PC-3 (cell line): ENCODE measurements around the gene CIP2A. TPM values are rescaled to one million over a fixed set of nuclear protein-coding genes. Genes with fewer than 3 reads are reported as not detected.

Experiments
- ATAC-seq: fragments of 200-7000 bp; cut with Tn5 transposase; 2 replicates; pipeline ENCODE4 v1.9.1; 2020; ENCODE audit warnings: mild to moderate bottlenecking, moderate library complexity
- BruUV-seq: library from RNA; stranded (reverse); fragments of 400-500 nt; replicated peaks from 2 replicates; lab custom pipeline; 2021; lab: Mats Ljungman, UMichigan
- CTCF ChIA-PET: fragments of 300-600 bp; sonication (Branson Sonifier 250); formaldehyde crosslinking; loops from one replicate; lab custom pipeline; 2022; ENCODE audit warnings: antibody characterized with exemption; lab: Charles Lee
- POLR2A ChIA-PET: fragments of 300-600 bp; sonication (Branson Sonifier 250); formaldehyde crosslinking; loops from one replicate; lab custom pipeline; 2022; ENCODE audit warnings: antibody characterized with exemption; ENCODE audit not compliant: unreplicated experiment; lab: Charles Lee
- DNase-seq: peaks from one replicate; pipeline ENCODE4 v3.0.0-alpha.2; 2015
- H2AFZ ChIP-seq: fragments of 300-600 bp; sonication (generic); 2 replicates; pipeline ENCODE4 v1.6.0; 2016; ENCODE audit warnings: antibody characterized with exemption, low read length
- H3F3A ChIP-seq: fragments of 300-600 bp; sonication (generic); one replicate; pipeline ENCODE4 v1.6.0; 2017; ENCODE audit warnings: antibody characterized with exemption, low read length, control low read depth, mild to moderate bottlenecking; ENCODE audit not compliant: unreplicated experiment
- H3K27ac ChIP-seq: fragments of 300-600 bp; sonication (generic); 2 replicates; pipeline ENCODE4 v1.5.1; 2016; ENCODE audit warnings: mild to moderate bottlenecking, low read length
- H3K27me3 ChIP-seq: fragments of 300-600 bp; sonication (generic); 2 replicates; pipeline ENCODE4 v1.6.1; 2016; ENCODE audit warnings: low read length, mixed read lengths
- H3K36me3 ChIP-seq: fragments of 300-600 bp; sonication (generic); 2 replicates; pipeline ENCODE4 v1.6.1; 2016; ENCODE audit warnings: low read depth, mixed run types, low read length, mixed read lengths
- H3K4me1 ChIP-seq: fragments of 300-600 bp; sonication (generic); 2 replicates; pipeline ENCODE4 v1.5.1; 2016; ENCODE audit warnings: low read length; ENCODE audit not compliant: insufficient read depth
- H3K4me2 ChIP-seq: fragments of 300-600 bp; sonication (generic); 2 replicates; pipeline ENCODE4 v1.6.0; 2016; ENCODE audit warnings: low read length
- H3K4me3 ChIP-seq: fragments of 300-600 bp; sonication (generic); 2 replicates; pipeline ENCODE4 v1.5.1; 2016; ENCODE audit warnings: mild to moderate bottlenecking, low read length, mixed read lengths
- H3K79me2 ChIP-seq: fragments of 300-600 bp; sonication (generic); 2 replicates; pipeline ENCODE4 v1.6.1; 2017; ENCODE audit warnings: low read length, mixed read lengths
- H3K9ac ChIP-seq: fragments of 300-600 bp; sonication (generic); 2 replicates; pipeline ENCODE4 v1.6.0; 2016; ENCODE audit warnings: mild to moderate bottlenecking, low read length
- H3K9me2 ChIP-seq: fragments of 300-600 bp; sonication (generic); replicated peaks from 2 replicates; pipeline ENCODE4 v1.6.1; 2016; ENCODE audit warnings: mixed run types, low read length, mixed read lengths
- H3K9me3 ChIP-seq: fragments of 300-600 bp; sonication (generic); 2 replicates; pipeline ENCODE4 v1.6.1; 2016; ENCODE audit warnings: low read length, mixed read lengths
- H4K20me1 ChIP-seq: fragments of 300-600 bp; sonication (generic); 2 replicates; pipeline ENCODE4 v1.6.1; 2016; ENCODE audit warnings: low read length, mixed read lengths
- EZH2 ChIP-seq: fragments of 300-600 bp; sonication (generic); IDR thresholded peaks from one replicate; pipeline ENCODE4 v1.6.1; 2017; ENCODE audit warnings: antibody characterized with exemption, mild to moderate bottlenecking, low read length; ENCODE audit not compliant: unreplicated experiment
- EZH2phosphoT487 ChIP-seq: fragments of 300-600 bp; sonication (generic); IDR thresholded peaks from 2 replicates; pipeline ENCODE4 v1.6.1; 2018; ENCODE audit warnings: mild to moderate bottlenecking, antibody characterized with exemption, low read length, borderline replicate concordance
- intact Hi-C: fragments of 100-400 bp; cut with micrococcal nuclease; formaldehyde crosslinking; loops from 2 replicates; pipeline ENCODE4 v1.9.0; 2023
- total RNA-seq: library from RNA; depleted of rRNA; stranded (reverse); fragments of >200 nt; gene quantifications from 2 replicates; pipeline ENCODE4 v1.2.3, GENCODE V29; 2014
- TF ChIP-seq, protein P1 (sequence below): fragments of 300-600 bp; sonication (generic); conservative IDR thresholded peaks from 2 replicates; pipeline ENCODE4 v1.5.1; 2017; ENCODE audit warnings: antibody characterized with exemption, low read depth, mild to moderate bottlenecking, low read length

CIP2A gene
- total RNA-seq, 1 experiment from 2014 or later, result 47.9 TPM

DNA sequence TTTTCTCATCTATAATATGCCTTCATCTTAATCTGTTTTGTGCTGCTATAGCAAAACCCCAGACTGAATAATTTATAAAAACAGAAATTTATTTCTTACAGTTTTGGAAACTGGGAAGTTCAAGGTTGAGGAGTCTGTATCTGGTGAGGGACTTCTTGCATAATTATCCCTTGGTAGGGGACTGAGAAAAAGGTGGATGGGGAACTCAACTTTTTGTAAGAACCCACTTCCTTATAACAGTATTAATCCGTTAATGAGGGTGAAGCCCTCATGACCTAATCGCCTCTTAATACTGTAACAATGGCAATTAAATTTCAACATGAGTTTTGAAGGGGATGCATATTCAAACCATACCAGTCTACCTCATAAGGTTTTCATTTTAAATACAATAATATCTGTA, 61.4 kb downstream of the CIP2A start:
- H3K36me3 ChIP-seq, result no peaks in the 10 kb centered on the region
- BruUV-seq, result no TSS peak
- H3K4me2 ChIP-seq, result no peak overlapping the region
- no peak overlapping the region for H3K4me3 ChIP-seq
- H2AFZ ChIP-seq, result no peak overlapping the region
- no peaks in the 10 kb centered on the region for H3K9me3 ChIP-seq
- POLR2A ChIA-PET, result no interaction called here
- no peak overlapping the region for H3K27ac ChIP-seq
- H3K9me2 ChIP-seq, result no peaks in the 10 kb centered on the region
- intact Hi-C loops, result no loop called here
- no peak overlapping the region for H3K9ac ChIP-seq
- H3F3A ChIP-seq, result no peaks in the 10 kb centered on the region
- no peaks in the 10 kb centered on the region for H4K20me1 ChIP-seq
- no peaks in the 10 kb centered on the region for H3K4me1 ChIP-seq
- ATAC-seq, result no peak
- H3K79me2 ChIP-seq, result no peaks in the 10 kb centered on the region
- CTCF ChIA-PET, result no interaction called here
- DNase-seq, result no peak
- H3K27me3 ChIP-seq, result no peaks in the 10 kb centered on the region
- TF ChIP-seq, protein P1, sequence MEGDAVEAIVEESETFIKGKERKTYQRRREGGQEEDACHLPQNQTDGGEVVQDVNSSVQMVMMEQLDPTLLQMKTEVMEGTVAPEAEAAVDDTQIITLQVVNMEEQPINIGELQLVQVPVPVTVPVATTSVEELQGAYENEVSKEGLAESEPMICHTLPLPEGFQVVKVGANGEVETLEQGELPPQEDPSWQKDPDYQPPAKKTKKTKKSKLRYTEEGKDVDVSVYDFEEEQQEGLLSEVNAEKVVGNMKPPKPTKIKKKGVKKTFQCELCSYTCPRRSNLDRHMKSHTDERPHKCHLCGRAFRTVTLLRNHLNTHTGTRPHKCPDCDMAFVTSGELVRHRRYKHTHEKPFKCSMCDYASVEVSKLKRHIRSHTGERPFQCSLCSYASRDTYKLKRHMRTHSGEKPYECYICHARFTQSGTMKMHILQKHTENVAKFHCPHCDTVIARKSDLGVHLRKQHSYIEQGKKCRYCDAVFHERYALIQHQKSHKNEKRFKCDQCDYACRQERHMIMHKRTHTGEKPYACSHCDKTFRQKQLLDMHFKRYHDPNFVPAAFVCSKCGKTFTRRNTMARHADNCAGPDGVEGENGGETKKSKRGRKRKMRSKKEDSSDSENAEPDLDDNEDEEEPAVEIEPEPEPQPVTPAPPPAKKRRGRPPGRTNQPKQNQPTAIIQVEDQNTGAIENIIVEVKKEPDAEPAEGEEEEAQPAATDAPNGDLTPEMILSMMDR, result no peak
- TF ChIP-seq EZH2phosphoT487, result no peak
- TF ChIP-seq EZH2, result no peak

DNA sequence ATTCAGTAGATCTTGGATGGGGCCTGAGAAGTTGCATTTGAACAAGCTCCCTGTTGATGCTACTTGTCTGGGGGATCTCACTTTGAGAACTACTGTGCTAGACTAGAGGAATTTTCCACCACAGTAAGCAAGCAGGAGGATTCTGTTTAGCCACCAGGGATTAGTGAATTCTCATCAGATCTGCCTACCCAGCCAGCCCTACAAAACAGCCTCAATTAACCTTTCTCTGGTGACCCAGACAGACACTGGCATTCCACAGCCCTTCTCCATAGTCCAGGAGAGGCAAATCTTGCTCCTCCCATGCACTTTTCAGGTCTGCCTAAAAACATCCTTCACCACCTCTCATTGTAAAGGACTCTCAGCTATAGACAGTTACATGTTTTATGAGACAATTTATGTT, 62.1 kb downstream of the CIP2A start:
- ChIA-PET CTCF (no interaction called here), POLR2A (no interaction called here)
- Histone ChIP-seq H4K20me1 (no peaks in the 10 kb centered on the region), H3K4me1 (no peaks in the 10 kb centered on the region), H3K9me3 (no peaks in the 10 kb centered on the region), H3K36me3 (no peaks in the 10 kb centered on the region), H3K27ac (no peak overlapping the region), H3K9ac (no peak overlapping the region), H3K9me2 (no peaks in the 10 kb centered on the region), H2AFZ (no peak overlapping the region), H3F3A (no peaks in the 10 kb centered on the region), H3K4me3 (no peak overlapping the region), H3K79me2 (no peaks in the 10 kb centered on the region), H3K27me3 (no peaks in the 10 kb centered on the region), H3K4me2 (no peak overlapping the region)
- ATAC-seq (no peak), DNase-seq (no peak)
- no TSS peak for BruUV-seq
- intact Hi-C loops, result no loop called here
- TF ChIP-seq EZH2 (no peak), EZH2phosphoT487 (no peak)
- TF ChIP-seq, protein P1, result no peak

DNA sequence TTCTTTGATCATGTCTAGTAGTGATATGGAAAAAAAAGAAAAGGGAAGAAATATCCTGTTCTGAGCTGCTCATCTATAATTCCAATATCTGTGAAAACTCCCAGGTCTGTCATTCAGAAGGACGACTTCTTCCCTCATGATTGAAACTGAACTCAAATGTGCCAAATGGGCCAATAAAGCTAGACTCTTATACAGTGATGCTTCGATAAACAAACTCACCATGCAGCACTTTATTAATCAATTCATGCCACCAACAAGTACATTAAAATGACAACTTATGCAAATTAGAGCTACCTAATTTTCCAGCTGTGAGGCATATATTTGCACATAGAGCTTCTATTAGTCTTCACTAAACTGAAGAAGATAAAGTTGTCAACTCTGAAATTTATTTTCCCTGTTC, 63.3 kb downstream of the CIP2A start:
- Histone ChIP-seq H3K9me2 (no peaks in the 10 kb centered on the region), H3K36me3 (no peaks in the 10 kb centered on the region), H3K9me3 (no peaks in the 10 kb centered on the region), H3K27me3 (no peaks in the 10 kb centered on the region), H3F3A (no peaks in the 10 kb centered on the region), H3K4me1 (no peaks in the 10 kb centered on the region), H3K4me3 (no peak overlapping the region), H3K4me2 (no peak overlapping the region), H4K20me1 (no peaks in the 10 kb centered on the region), H3K9ac (no peak overlapping the region), H2AFZ (no peak overlapping the region), H3K27ac (no peak overlapping the region), H3K79me2 (no peaks in the 10 kb centered on the region)
- ATAC-seq, result no peak
- no TSS peak for BruUV-seq
- no peak for DNase-seq
- ChIA-PET POLR2A (no interaction called here), CTCF (no interaction called here)
- intact Hi-C loops, result no loop called here
- TF ChIP-seq EZH2, result no peak
- TF ChIP-seq, protein P1, result no peak
- no peak for TF ChIP-seq EZH2phosphoT487
